A549 (cell line): ENCODE measurements around the gene CADM4.

Experiments
- BHLHE40 ChIP-seq: IDR thresholded peaks from 2 replicates; pipeline ENCODE4 v1.6.1; 2012; ENCODE audit warnings: low read depth, low read length, inconsistent platforms
- GATA3 ChIP-seq: IDR thresholded peaks from 2 replicates; pipeline ENCODE4 v1.6.1; 2012; ENCODE audit warnings: borderline replicate concordance
- HDAC2 ChIP-seq: fragments of 200-600 bp; sonication (generic); IDR thresholded peaks from 2 replicates; pipeline ENCODE4 v1.6.1; 2016
- MAFK ChIP-seq: fragments of 450-650 bp; IDR thresholded peaks from 2 replicates; pipeline ENCODE4 v1.6.1; 2014; ENCODE audit not compliant: partially characterized antibody
- NR3C1 ChIP-seq: fragments of >200 bp; sonication (Bioruptor Twin); formaldehyde crosslinking; IDR thresholded peaks from 3 replicates; pipeline ENCODE4 v1.6.1; 2017
- POLR2A ChIP-seq: IDR thresholded peaks from 2 replicates; pipeline ENCODE4 v1.6.1; 2012; ENCODE audit warnings: mild to moderate bottlenecking, low read length
- RAD21 ChIP-seq, 2 experiments: fragments of >200 bp in 1 of 2; sonication (Bioruptor Twin) in 1 of 2; formaldehyde crosslinking in 1 of 2; IDR thresholded peaks in 1 of 2; conservative IDR thresholded peaks in 1 of 2; 2 replicates in 1 of 2; 3 replicates in 1 of 2; pipeline ENCODE4 v1.6.1; 2012 to 2018; ENCODE audit warnings: inconsistent platforms in 1 of 2
- RFX5 ChIP-seq: fragments of 450-650 bp; IDR thresholded peaks from 2 replicates; pipeline ENCODE4 v1.7.1; 2014; ENCODE audit warnings: antibody characterized with exemption, mild to moderate bottlenecking, moderate library complexity
- RNF2 ChIP-seq: fragments of 200-600 bp; sonication (generic); IDR thresholded peaks from 2 replicates; pipeline ENCODE4 v1.6.1; 2016; ENCODE audit warnings: low read depth, mild to moderate bottlenecking, antibody characterized with exemption, moderate library complexity, borderline replicate concordance
- ZFP36 ChIP-seq: fragments of 450-650 bp; IDR thresholded peaks from 2 replicates; pipeline ENCODE4 v1.6.1; 2014; ENCODE audit warnings: borderline replicate concordance; ENCODE audit not compliant: partially characterized antibody
- TF ChIP-seq, protein P1 (sequence below): fragments of >200 bp; sonication (Bioruptor Twin); formaldehyde crosslinking; IDR thresholded peaks from 3 replicates; pipeline ENCODE4 v1.5.1; 2016
- TF ChIP-seq, protein P2 (sequence below): fragments of >200 bp; sonication (Bioruptor Twin); formaldehyde crosslinking; IDR thresholded peaks from 3 replicates; pipeline ENCODE4 v1.6.1; 2016

GRCh38 chr19:43651758-43652545 is 12.3 kb upstream of the CADM4 start:
- TF ChIP-seq, protein P1, sequence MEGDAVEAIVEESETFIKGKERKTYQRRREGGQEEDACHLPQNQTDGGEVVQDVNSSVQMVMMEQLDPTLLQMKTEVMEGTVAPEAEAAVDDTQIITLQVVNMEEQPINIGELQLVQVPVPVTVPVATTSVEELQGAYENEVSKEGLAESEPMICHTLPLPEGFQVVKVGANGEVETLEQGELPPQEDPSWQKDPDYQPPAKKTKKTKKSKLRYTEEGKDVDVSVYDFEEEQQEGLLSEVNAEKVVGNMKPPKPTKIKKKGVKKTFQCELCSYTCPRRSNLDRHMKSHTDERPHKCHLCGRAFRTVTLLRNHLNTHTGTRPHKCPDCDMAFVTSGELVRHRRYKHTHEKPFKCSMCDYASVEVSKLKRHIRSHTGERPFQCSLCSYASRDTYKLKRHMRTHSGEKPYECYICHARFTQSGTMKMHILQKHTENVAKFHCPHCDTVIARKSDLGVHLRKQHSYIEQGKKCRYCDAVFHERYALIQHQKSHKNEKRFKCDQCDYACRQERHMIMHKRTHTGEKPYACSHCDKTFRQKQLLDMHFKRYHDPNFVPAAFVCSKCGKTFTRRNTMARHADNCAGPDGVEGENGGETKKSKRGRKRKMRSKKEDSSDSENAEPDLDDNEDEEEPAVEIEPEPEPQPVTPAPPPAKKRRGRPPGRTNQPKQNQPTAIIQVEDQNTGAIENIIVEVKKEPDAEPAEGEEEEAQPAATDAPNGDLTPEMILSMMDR, result peak; percentile 78
- TF ChIP-seq ZFP36 (no peak), RAD21 (conservative IDR thresholded peaks at IDR 0.05 in 1 of 2, IDR thresholded peaks at IDR 0.05 in 1 of 2) (peak; percentile 73 to 81), POLR2A (no peak), HDAC2 (no peak), MAFK (no peak), RFX5 (no peak), NR3C1 (no peak), BHLHE40 (no peak), RNF2 (no peak), GATA3 (no peak)
- TF ChIP-seq, protein P2, sequence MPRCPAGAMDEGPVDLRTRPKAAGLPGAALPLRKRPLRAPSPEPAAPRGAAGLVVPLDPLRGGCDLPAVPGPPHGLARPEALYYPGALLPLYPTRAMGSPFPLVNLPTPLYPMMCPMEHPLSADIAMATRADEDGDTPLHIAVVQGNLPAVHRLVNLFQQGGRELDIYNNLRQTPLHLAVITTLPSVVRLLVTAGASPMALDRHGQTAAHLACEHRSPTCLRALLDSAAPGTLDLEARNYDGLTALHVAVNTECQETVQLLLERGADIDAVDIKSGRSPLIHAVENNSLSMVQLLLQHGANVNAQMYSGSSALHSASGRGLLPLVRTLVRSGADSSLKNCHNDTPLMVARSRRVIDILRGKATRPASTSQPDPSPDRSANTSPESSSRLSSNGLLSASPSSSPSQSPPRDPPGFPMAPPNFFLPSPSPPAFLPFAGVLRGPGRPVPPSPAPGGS, result no peak
